PFSK-1 (cell line): Measurements from ENCODE around the gene ARHGEF19.

Source experiments
- POLR2AphosphoS5 ChIP-seq: IDR thresholded peaks from 2 replicates; pipeline ENCODE4 v1.6.1; 2012; ENCODE audit warnings: low read depth, mild to moderate bottlenecking, control low read depth, low read length, moderate library complexity
- REST ChIP-seq, 2 experiments: IDR thresholded peaks; 2 replicates each; pipeline versions ENCODE4 v1.6.1 to v1.8.0; 2011 to 2012; ENCODE audit warnings: low read depth in 2 of 2, low read length in 2 of 2, control low read depth in 1 of 2, inconsistent platforms in 1 of 2, mild to moderate bottlenecking in 1 of 2, moderate library complexity in 1 of 2; ENCODE audit not compliant: insufficient read depth in 1 of 2

GRCh38 chr1:16174261-16174868, 38.1 kb downstream of the ARHGEF19 start:
- no peak for TF ChIP-seq REST (IDR thresholded peaks at IDR 0.05; ENCODE audit: insufficient read depth in 1 of 2, low read depth in 2 of 2, low read length in 2 of 2)
- no peak for TF ChIP-seq POLR2AphosphoS5
